HG02970 (cell line): ENCODE measurements around the gene SDC3.

ENCODE experiments used
- ATAC-seq: cut with Tn5 transposase; IDR thresholded peaks from one replicate; pipeline ENCODE4 v1.9.1; 2021; ENCODE audit warnings: mild to moderate bottlenecking, moderate library complexity, moderate number of reproducible peaks; ENCODE audit not compliant: unreplicated experiment, low FRiP score

The SDC3 gene

DNA sequence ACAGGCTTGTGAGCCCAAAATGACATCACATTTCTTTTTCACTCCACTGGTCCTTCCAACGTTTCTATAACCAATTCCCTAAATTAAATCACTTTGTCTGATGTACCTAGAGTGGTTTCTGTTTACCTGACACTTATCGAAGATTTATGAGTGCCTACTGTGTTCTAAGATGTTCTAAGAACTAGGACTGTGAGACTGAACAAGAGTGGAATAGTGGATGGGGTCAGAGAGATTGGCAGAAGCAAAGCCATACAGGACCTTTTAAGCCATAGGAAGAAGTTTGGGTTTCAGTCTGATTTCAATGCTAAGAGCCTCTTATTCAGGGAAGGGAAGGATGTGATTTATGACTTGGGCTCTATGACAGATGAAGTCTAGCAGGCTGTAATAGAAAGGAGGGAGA lies 78.7 kb downstream of the SDC3 start:
- no peak for ATAC-seq

GRCh38 chr1:30824736-30825429 lies 83.7 kb downstream of the SDC3 start:
- ATAC-seq = no peak

GRCh38 chr1:30823969-30824735 lies 84.4 kb downstream of the SDC3 start:
- ATAC-seq = peak; percentile 83

DNA sequence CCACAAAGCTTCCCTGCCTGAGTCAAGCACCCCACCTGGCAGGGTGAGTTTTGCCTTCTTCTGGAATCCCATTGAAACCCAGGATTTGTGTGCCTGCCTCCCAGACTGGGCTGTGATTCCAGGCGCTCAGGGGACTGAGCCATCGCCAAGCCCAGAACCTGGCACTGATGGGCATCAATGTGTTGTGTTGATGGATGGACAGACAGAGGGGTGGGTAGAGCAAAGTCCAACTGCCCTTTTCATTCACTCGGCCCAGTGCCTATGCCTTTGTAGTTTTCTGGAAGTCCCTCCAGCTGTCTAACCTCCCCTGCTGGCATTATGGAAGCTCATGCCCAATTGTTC lies 85.0 kb downstream of the SDC3 start:
- ATAC-seq = no peak

DNA sequence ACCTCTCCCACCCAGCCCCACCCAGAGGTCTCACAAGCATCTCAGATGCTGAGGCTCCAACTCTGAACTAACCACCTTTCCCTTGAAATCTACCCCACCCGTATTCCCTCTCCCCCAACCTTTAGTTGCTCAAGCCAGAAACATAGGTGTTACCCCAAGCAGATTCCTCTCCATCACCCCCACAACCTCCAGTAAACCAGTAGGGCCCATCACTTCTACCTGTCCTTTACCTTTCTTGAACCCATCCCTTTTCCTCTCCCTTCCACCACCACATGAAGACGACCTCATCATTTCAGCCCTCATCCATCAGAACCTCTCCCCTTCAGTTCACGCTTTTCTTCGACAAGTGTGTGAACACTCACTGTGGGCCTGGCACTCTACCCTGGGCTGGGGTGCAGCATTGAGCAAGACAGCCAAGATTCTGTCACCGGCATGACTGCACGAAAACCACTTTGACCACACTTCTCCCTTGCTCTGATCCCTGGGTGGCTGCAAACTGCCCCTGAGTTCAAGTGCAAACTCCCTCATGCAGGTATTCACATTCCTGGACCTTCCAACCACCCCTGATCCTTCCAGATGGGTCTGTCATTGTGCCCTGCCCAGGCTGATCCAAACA lies 85.5 kb downstream of the SDC3 start:
- ATAC-seq = no peak

GRCh38 chr1:30822006-30822405 lies 86.6 kb downstream of the SDC3 start:
- no peak for ATAC-seq

- ATAC-seq = no peak
Measured at GRCh38 chr1:30820299-30820698, 88.3 kb downstream of the SDC3 start.
